Measurements from ENCODE around the gene RNLS. TPM values are rescaled to one million over a fixed set of nuclear protein-coding genes. Genes with fewer than 3 reads are reported as not detected.

The RNLS gene
- total RNA-seq, 2 donors from 2014 or later: 6.2 to 9.4 TPM

DNA sequence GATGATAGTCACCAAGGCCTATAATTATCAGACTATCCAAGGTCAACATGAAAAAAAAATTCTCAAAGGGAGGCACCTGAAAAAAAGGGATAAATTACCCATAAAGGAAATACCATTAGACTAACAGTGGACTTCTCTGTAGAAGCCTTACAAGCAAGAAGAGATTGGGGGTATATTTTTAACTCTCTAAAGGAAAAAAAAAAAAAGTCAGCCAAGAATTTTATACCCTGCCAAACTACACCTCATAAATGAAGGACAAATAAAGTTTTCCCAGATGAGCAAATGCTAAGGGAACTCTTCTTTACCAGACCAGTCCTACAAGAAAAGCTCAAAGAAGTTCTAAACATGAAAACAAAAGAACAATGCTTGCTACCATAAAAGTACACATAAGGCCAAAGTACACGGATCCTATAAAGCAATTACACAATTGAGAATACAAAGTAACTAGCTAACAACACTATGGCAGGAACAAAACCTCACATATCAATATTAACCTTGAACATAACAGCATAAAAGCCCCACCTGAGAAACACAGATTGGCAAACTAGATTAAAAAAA lies 263.1 kb downstream of the RNLS start:
- H3K27ac ChIP-seq: no peak overlapping the region
- H3K27me3 ChIP-seq (replicated peaks; ENCODE audit: insufficient read depth): no peaks in the 10 kb centered on the region
- no peak overlapping the region for H3K4me3 ChIP-seq
- TF ChIP-seq, protein P1, sequence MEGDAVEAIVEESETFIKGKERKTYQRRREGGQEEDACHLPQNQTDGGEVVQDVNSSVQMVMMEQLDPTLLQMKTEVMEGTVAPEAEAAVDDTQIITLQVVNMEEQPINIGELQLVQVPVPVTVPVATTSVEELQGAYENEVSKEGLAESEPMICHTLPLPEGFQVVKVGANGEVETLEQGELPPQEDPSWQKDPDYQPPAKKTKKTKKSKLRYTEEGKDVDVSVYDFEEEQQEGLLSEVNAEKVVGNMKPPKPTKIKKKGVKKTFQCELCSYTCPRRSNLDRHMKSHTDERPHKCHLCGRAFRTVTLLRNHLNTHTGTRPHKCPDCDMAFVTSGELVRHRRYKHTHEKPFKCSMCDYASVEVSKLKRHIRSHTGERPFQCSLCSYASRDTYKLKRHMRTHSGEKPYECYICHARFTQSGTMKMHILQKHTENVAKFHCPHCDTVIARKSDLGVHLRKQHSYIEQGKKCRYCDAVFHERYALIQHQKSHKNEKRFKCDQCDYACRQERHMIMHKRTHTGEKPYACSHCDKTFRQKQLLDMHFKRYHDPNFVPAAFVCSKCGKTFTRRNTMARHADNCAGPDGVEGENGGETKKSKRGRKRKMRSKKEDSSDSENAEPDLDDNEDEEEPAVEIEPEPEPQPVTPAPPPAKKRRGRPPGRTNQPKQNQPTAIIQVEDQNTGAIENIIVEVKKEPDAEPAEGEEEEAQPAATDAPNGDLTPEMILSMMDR (IDR thresholded peaks at IDR 0.05): no peak
- no peak for ATAC-seq (ENCODE audit: insufficient number of reproducible peaks, low FRiP score, low read depth)
- peaks cover 14% of the 10 kb centered on the region for H3K9me3 ChIP-seq
- H3K36me3 ChIP-seq: no peaks in the 10 kb centered on the region
- no peaks in the 10 kb centered on the region for H3K4me1 ChIP-seq (ENCODE audit: control insufficient read depth in 1 of 2, low read depth in 2 of 2)
- no peak for DNase-seq (ENCODE audit: low spot score)

DNA sequence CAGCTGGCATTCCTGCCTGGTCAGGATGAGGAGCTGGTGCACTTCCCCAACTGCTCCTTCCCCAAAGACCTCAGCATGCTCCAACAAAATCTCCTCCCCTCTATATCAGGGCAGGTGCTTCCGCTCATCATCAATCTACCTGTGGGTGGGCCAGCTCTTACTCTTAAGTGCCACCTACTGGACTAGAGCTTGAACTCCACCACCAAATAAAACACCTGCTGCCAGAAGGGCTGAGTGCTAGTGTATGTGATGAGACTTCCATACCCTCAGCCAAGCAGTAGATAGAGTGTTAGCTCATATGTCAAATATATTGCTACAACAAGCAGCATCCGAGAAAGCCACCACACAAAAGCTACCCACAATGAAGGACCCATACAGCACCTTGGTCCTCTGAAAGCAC lies 264.3 kb downstream of the RNLS start:
- TF ChIP-seq, protein P1 (IDR thresholded peaks at IDR 0.05): no peak
- no peak for DNase-seq (ENCODE audit: low spot score)

DNA sequence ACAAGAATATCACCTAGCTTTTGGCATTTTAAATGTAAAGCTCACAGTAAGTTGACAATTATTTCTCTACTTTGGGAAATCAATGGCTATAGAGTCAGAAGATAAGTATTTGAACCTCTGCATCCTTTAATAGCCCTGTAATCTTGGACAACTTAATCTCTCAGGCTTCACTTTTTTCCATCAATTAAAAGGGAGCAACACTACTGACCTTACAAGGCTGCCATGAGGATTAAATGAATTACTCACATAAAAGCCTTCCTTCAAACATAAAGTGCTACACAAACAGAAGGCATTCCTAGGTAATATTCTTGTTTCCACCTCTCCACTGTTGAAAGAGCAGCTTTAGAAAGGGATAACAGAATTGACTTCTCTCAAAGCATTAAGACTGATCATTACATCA lies 266.0 kb downstream of the RNLS start:
- TF ChIP-seq, protein P1 (IDR thresholded peaks at IDR 0.05): no peak
- peaks cover 14% of the 10 kb centered on the region for H3K9me3 ChIP-seq
- no peaks in the 10 kb centered on the region for H3K27me3 ChIP-seq (replicated peaks; ENCODE audit: insufficient read depth)
- H3K4me1 ChIP-seq (ENCODE audit: control insufficient read depth in 1 of 2, low read depth in 2 of 2): no peaks in the 10 kb centered on the region
- H3K27ac ChIP-seq: no peak overlapping the region
- ATAC-seq (ENCODE audit: insufficient number of reproducible peaks, low FRiP score, low read depth) (no peak), DNase-seq (ENCODE audit: low spot score) (no peak)
- no peaks in the 10 kb centered on the region for H3K36me3 ChIP-seq
- H3K4me3 ChIP-seq: no peak overlapping the region

More for the DNA sequence above, 264.3 kb downstream of the RNLS start:
- peaks cover 14% of the 10 kb centered on the region for H3K9me3 ChIP-seq
- H3K4me1 ChIP-seq (ENCODE audit: control insufficient read depth in 1 of 2, low read depth in 2 of 2): no peaks in the 10 kb centered on the region
- no peak overlapping the region for H3K27ac ChIP-seq
- no peaks in the 10 kb centered on the region for H3K36me3 ChIP-seq
- no peak overlapping the region for H3K4me3 ChIP-seq
- ATAC-seq (ENCODE audit: insufficient number of reproducible peaks, low FRiP score, low read depth): no peak
- H3K27me3 ChIP-seq (replicated peaks; ENCODE audit: insufficient read depth): no peaks in the 10 kb centered on the region

DNA sequence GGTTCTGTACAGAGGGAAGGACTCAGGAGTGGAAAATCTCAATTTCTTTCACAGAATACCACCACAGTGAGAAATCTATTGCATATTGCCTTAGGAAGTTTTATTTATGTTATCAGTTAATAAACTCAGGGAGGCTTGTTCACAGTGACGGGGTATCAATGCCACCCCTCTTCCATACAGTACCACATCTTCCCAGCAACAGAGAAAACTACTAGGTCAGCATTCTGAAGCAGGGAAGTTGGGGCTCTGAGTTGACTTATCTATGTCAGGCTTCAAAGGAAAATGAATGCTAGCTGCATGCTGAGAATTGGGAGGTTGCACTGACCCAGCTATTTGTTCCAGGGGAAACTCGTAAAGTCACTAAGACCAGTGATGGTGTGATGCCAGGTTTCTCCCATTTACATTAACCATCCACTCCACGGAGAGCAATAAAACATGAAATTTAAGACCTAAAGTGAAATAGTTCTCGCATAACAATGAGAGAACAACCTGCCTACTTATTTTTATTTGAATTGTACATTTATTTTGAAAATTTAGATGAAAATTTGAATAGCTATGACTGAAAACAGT lies 266.7 kb downstream of the RNLS start:
- no peaks in the 10 kb centered on the region for H3K36me3 ChIP-seq
- H3K4me3 ChIP-seq: no peak overlapping the region
- peaks cover 14% of the 10 kb centered on the region for H3K9me3 ChIP-seq
- H3K4me1 ChIP-seq (ENCODE audit: control insufficient read depth in 1 of 2, low read depth in 2 of 2): no peaks in the 10 kb centered on the region
- TF ChIP-seq, protein P1 (IDR thresholded peaks at IDR 0.05): no peak
- no peak for ATAC-seq (ENCODE audit: insufficient number of reproducible peaks, low FRiP score, low read depth)
- H3K27me3 ChIP-seq (replicated peaks; ENCODE audit: insufficient read depth): no peaks in the 10 kb centered on the region
- no peak overlapping the region for H3K27ac ChIP-seq
- no peak for DNase-seq (ENCODE audit: low spot score)

DNA sequence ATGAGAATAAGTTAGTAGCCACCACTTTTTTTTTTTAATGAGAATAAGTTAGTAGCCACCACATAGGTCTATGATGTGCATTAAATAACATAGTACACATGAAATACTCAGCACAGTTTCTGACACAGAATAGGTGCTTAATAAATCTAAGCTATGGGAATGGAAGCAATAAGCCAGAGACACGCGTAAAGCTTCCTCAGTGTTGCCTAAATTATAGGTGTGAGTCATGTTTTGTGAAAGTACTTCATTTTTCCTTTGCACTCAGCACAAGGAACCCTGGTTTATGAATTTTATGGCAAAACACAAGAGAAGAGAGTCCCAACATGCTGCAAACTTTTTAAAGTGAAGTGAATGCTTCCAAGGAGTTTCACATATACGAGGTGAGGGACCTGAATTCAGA lies 267.4 kb downstream of the RNLS start:
- ATAC-seq (ENCODE audit: insufficient number of reproducible peaks, low FRiP score, low read depth) (no peak), DNase-seq (ENCODE audit: low spot score) (no peak)
- no peaks in the 10 kb centered on the region for H3K36me3 ChIP-seq
- TF ChIP-seq, protein P1 (IDR thresholded peaks at IDR 0.05): no peak
- no peaks in the 10 kb centered on the region for H3K4me1 ChIP-seq (ENCODE audit: control insufficient read depth in 1 of 2, low read depth in 2 of 2)
- no peaks in the 10 kb centered on the region for H3K27me3 ChIP-seq (replicated peaks; ENCODE audit: insufficient read depth)
- H3K27ac ChIP-seq: no peak overlapping the region
- no peak overlapping the region for H3K4me3 ChIP-seq
- peaks cover 14% of the 10 kb centered on the region for H3K9me3 ChIP-seq
